ENCODE data around the gene FOXI2.

GRCh38 chr10:127739908-127740307, 2.9 kb downstream of the FOXI2 start:
- TF ChIP-seq CTCF (IDR thresholded peaks at IDR 0.05; ENCODE audit: low read depth, low read length, poor library complexity, severe bottlenecking): no peak
- TF ChIP-seq EZH2phosphoT487 (IDR thresholded peaks at IDR 0.05; ENCODE audit: borderline replicate concordance, low read length): no peak
